Loucy (cell line): Measurements from ENCODE around the gene LAP3.

Source experiments
- H2AFZ ChIP-seq: fragments of 200-600 bp; sonication (generic); 2 replicates; pipeline ENCODE4 v1.6.0; 2016; ENCODE audit warnings: antibody characterized with exemption, mild to moderate bottlenecking, low read length, moderate library complexity
- H3F3A ChIP-seq: fragments of 200-600 bp; 2 replicates; pipeline ENCODE4 v1.6.0; 2016; ENCODE audit warnings: antibody characterized with exemption, low read depth, mild to moderate bottlenecking
- H3K27me3 ChIP-seq: fragments of 200-600 bp; sonication (generic); 2 replicates; pipeline ENCODE4 v1.6.1; 2014; ENCODE audit warnings: low read length, mild to moderate bottlenecking; ENCODE audit not compliant: insufficient read depth, poor library complexity, severe bottlenecking
- H3K36me3 ChIP-seq: fragments of 200-600 bp; sonication (generic); 2 replicates; pipeline ENCODE4 v1.6.1; 2016; ENCODE audit warnings: low read length; ENCODE audit not compliant: insufficient read depth
- H3K4me1 ChIP-seq: fragments of 200-600 bp; sonication (generic); 2 replicates; pipeline ENCODE4 v1.5.1; 2014; ENCODE audit warnings: low read length, mild to moderate bottlenecking; ENCODE audit not compliant: insufficient read depth, poor library complexity, severe bottlenecking
- H3K4me2 ChIP-seq: fragments of 200-600 bp; sonication (generic); 2 replicates; pipeline ENCODE4 v1.6.0; 2014; ENCODE audit warnings: antibody characterized with exemption, low read length, low read depth, mild to moderate bottlenecking; ENCODE audit not compliant: poor library complexity, severe bottlenecking
- H3K4me3 ChIP-seq: fragments of 200-600 bp; sonication (generic); 2 replicates; pipeline ENCODE4 v1.5.1; 2014; ENCODE audit warnings: low read length, mild to moderate bottlenecking, mixed read lengths; ENCODE audit not compliant: poor library complexity, severe bottlenecking
- H3K79me2 ChIP-seq: fragments of 200-600 bp; sonication (generic); 2 replicates; pipeline ENCODE4 v1.6.1; 2014; ENCODE audit warnings: low read length; ENCODE audit not compliant: insufficient read depth
- H3K9ac ChIP-seq: fragments of 200-600 bp; sonication (generic); 2 replicates; pipeline ENCODE4 v1.6.0; 2014; ENCODE audit warnings: mild to moderate bottlenecking, low read depth, low read length, moderate library complexity; ENCODE audit not compliant: poor library complexity, severe bottlenecking
- H3K9me2 ChIP-seq: fragments of 200-600 bp; sonication (generic); replicated peaks from 2 replicates; pipeline ENCODE4 v1.6.1; 2016; ENCODE audit warnings: low read depth, low read length, mixed read lengths
- H3K9me3 ChIP-seq: fragments of 200-600 bp; sonication (generic); 2 replicates; pipeline ENCODE4 v1.6.1; 2014; ENCODE audit warnings: mild to moderate bottlenecking, antibody characterized with exemption, low read length, low read depth; ENCODE audit not compliant: insufficient read depth
- H4K20me1 ChIP-seq: fragments of 200-600 bp; sonication (generic); 2 replicates; pipeline ENCODE4 v1.6.0; 2014; ENCODE audit warnings: antibody characterized with exemption, low read length, mild to moderate bottlenecking; ENCODE audit not compliant: insufficient read depth, poor library complexity, severe bottlenecking
- CTCF ChIP-seq: fragments of 200-600 bp; sonication (generic); conservative IDR thresholded peaks from 2 replicates; pipeline ENCODE4 v1.5.1; 2014; ENCODE audit warnings: mild to moderate bottlenecking, antibody characterized with exemption, low read length
- EZH2phosphoT487 ChIP-seq: fragments of 200-600 bp; IDR thresholded peaks from 2 replicates; pipeline ENCODE4 v1.6.1; 2018; ENCODE audit warnings: antibody characterized with exemption, mild to moderate bottlenecking, moderate library complexity, borderline replicate concordance

LAP3 gene

GRCh38 chr4:17647176-17647806 is 70.3 kb downstream of the LAP3 start:
- H3K79me2 ChIP-seq = no peaks in the 10 kb centered on the region
- no peaks in the 10 kb centered on the region for H3F3A ChIP-seq
- peaks cover 5% of the 10 kb centered on the region for H3K4me1 ChIP-seq
- H3K4me2 ChIP-seq = no peak overlapping the region
- H3K36me3 ChIP-seq = no peaks in the 10 kb centered on the region
- no peak for TF ChIP-seq EZH2phosphoT487
- TF ChIP-seq CTCF = no peak
- no peaks in the 10 kb centered on the region for H3K27me3 ChIP-seq
- H3K9me3 ChIP-seq = no peaks in the 10 kb centered on the region
- H3K9me2 ChIP-seq = no peaks in the 10 kb centered on the region
- no peak overlapping the region for H3K9ac ChIP-seq
- H3K4me3 ChIP-seq = no peak overlapping the region
- no peak overlapping the region for H2AFZ ChIP-seq
- H4K20me1 ChIP-seq = no peaks in the 10 kb centered on the region

GRCh38 chr4:17647927-17648326 is 70.9 kb downstream of the LAP3 start:
- Histone ChIP-seq H3K9me3 (no peaks in the 10 kb centered on the region), H3F3A (no peaks in the 10 kb centered on the region), H3K4me1 (peaks cover 5% of the 10 kb centered on the region), H3K4me2 (no peak overlapping the region), H2AFZ (no peak overlapping the region), H3K4me3 (no peak overlapping the region), H3K9ac (no peak overlapping the region), H3K36me3 (no peaks in the 10 kb centered on the region), H3K27me3 (no peaks in the 10 kb centered on the region), H3K79me2 (no peaks in the 10 kb centered on the region), H4K20me1 (no peaks in the 10 kb centered on the region), H3K9me2 (no peaks in the 10 kb centered on the region)
- TF ChIP-seq CTCF (peak; percentile 30), EZH2phosphoT487 (no peak)

- Histone ChIP-seq H3K9ac (no peak overlapping the region), H3K27me3 (no peaks in the 10 kb centered on the region), H3K4me1 (peaks cover 5% of the 10 kb centered on the region), H3K4me3 (no peak overlapping the region), H3K36me3 (no peaks in the 10 kb centered on the region), H3K9me3 (no peaks in the 10 kb centered on the region), H3K79me2 (no peaks in the 10 kb centered on the region), H3K9me2 (no peaks in the 10 kb centered on the region), H4K20me1 (no peaks in the 10 kb centered on the region), H2AFZ (no peak overlapping the region), H3K4me2 (no peak overlapping the region), H3F3A (no peaks in the 10 kb centered on the region)
- no peak for TF ChIP-seq CTCF
- TF ChIP-seq EZH2phosphoT487 = no peak
Measured at GRCh38 chr4:17650406-17650805, 73.4 kb downstream of the LAP3 start.
